OCI-LY7 (cell line): Measurements from ENCODE around the gene CAPN9. TPM values are rescaled to one million over a fixed set of nuclear protein-coding genes. Genes with fewer than 3 reads are reported as not detected.

Source experiments
- BruUV-seq: library from RNA; stranded (reverse); fragments of 400-500 nt; replicated peaks from 2 replicates; lab custom pipeline; 2021; lab: Mats Ljungman, UMichigan
- CTCF ChIA-PET: fragments of 300-600 bp; sonication (Branson Sonifier 250); formaldehyde crosslinking; loops from one replicate; lab custom pipeline; 2022; ENCODE audit warnings: antibody characterized with exemption; ENCODE audit not compliant: unreplicated experiment; lab: Charles Lee
- POLR2A ChIA-PET: fragments of 300-600 bp; sonication (Branson Sonifier 250); formaldehyde crosslinking; loops from one replicate; lab custom pipeline; 2022; ENCODE audit warnings: antibody characterized with exemption; lab: Charles Lee
- DNase-seq: peaks from one replicate; pipeline ENCODE4 v3.0.0-alpha.2; 2015; ENCODE audit warnings: low spot score
- H2AFZ ChIP-seq: fragments of 200-600 bp; sonication (generic), shearing (Covaris generic); 2 replicates; pipeline ENCODE4 v1.6.1; 2014; ENCODE audit warnings: mild to moderate bottlenecking, antibody characterized with exemption, low read length, moderate library complexity
- H3K27ac ChIP-seq: fragments of 200-600 bp; sonication (generic); 2 replicates; pipeline ENCODE4 v1.5.1; 2014; ENCODE audit warnings: mixed run types, low read depth, mild to moderate bottlenecking, moderate library complexity, low read length, inconsistent platforms; ENCODE audit not compliant: poor library complexity, severe bottlenecking
- H3K36me3 ChIP-seq: fragments of 200-600 bp; sonication (generic); 2 replicates; pipeline ENCODE4 v1.6.1; 2014; ENCODE audit warnings: mild to moderate bottlenecking, antibody characterized with exemption, low read length, moderate library complexity, mixed read lengths; ENCODE audit not compliant: insufficient read depth
- H3K4me1 ChIP-seq: fragments of 200-600 bp; sonication (generic); 2 replicates; pipeline ENCODE4 v1.5.1; 2014; ENCODE audit warnings: mild to moderate bottlenecking, low read length; ENCODE audit not compliant: insufficient read depth, poor library complexity, severe bottlenecking
- H3K4me2 ChIP-seq: fragments of 200-600 bp; sonication (generic); 2 replicates; pipeline ENCODE4 v1.6.1; 2014; ENCODE audit warnings: mild to moderate bottlenecking, low read length
- H3K4me3 ChIP-seq: fragments of 200-600 bp; sonication (generic); 2 replicates; pipeline ENCODE4 v1.5.1; 2014; ENCODE audit warnings: mild to moderate bottlenecking, low read depth, low read length; ENCODE audit not compliant: poor library complexity, severe bottlenecking
- H3K79me2 ChIP-seq: fragments of 200-600 bp; sonication (generic); 2 replicates; pipeline ENCODE4 v1.6.1; 2016; ENCODE audit warnings: low read depth, mild to moderate bottlenecking, low read length, moderate library complexity, mixed read lengths; ENCODE audit not compliant: insufficient read depth
- H3K9me2 ChIP-seq: fragments of 200-600 bp; sonication (generic); 2 replicates; pipeline ENCODE4 v1.6.1; 2016; ENCODE audit warnings: mild to moderate bottlenecking, low read length, mixed read lengths; ENCODE audit not compliant: insufficient read depth
- H3K9me3 ChIP-seq: fragments of 200-600 bp; sonication (generic); 2 replicates; pipeline ENCODE4 v1.6.1; 2014; ENCODE audit warnings: mild to moderate bottlenecking, mixed run types, low read length, mixed read lengths
- H4K20me1 ChIP-seq: fragments of 200-600 bp; sonication (generic); 2 replicates; pipeline ENCODE4 v1.6.1; 2014; ENCODE audit warnings: mild to moderate bottlenecking, antibody characterized with exemption, low read length, moderate library complexity, mixed read lengths; ENCODE audit not compliant: insufficient read depth
- EZH2phosphoT487 ChIP-seq: fragments of 200-600 bp; sonication (generic); IDR thresholded peaks from 2 replicates; pipeline ENCODE4 v1.6.1; 2018; ENCODE audit warnings: low read depth, borderline replicate concordance, mild to moderate bottlenecking, mixed run types, antibody characterized with exemption, low read length, moderate library complexity, mixed read lengths
- intact Hi-C: fragments of 100-400 bp; cut with micrococcal nuclease; formaldehyde crosslinking; loops from one replicate; pipeline ENCODE4 v1.10.0; 2022; ENCODE audit not compliant: unreplicated experiment
- total RNA-seq, 2 experiments: library from RNA; depleted of rRNA in 1 of 2; stranded (reverse); fragments of >200 nt in 1 of 2; shearing (Covaris generic) in 1 of 2; gene quantifications; 2 replicates each; pipeline ENCODE4 v1.2.3, GENCODE V29; 2014 to 2022
- TF ChIP-seq, protein P1 (sequence below): fragments of 200-600 bp; sonication (generic); conservative IDR thresholded peaks from 2 replicates; pipeline ENCODE4 v1.5.1; 2014; ENCODE audit warnings: mild to moderate bottlenecking, antibody characterized with exemption, low read length, moderate library complexity, mixed read lengths

Gene CAPN9
- total RNA-seq, 2 experiments from 2014 or later = not detected

GRCh38 chr1:230807029-230807428, 59.8 kb downstream of the CAPN9 start:
- H4K20me1 ChIP-seq = no peaks in the 10 kb centered on the region
- no peak overlapping the region for H3K4me2 ChIP-seq
- H3K79me2 ChIP-seq = no peaks in the 10 kb centered on the region
- no peak for DNase-seq
- H3K9me2 ChIP-seq = no peaks in the 10 kb centered on the region
- no peak overlapping the region for H2AFZ ChIP-seq
- ChIA-PET CTCF (no interaction called here), POLR2A (no interaction called here)
- no peak overlapping the region for H3K27ac ChIP-seq
- no peak overlapping the region for H3K4me3 ChIP-seq
- H3K36me3 ChIP-seq = no peaks in the 10 kb centered on the region
- no peaks in the 10 kb centered on the region for H3K9me3 ChIP-seq
- no peaks in the 10 kb centered on the region for H3K4me1 ChIP-seq
- TF ChIP-seq, protein P1, sequence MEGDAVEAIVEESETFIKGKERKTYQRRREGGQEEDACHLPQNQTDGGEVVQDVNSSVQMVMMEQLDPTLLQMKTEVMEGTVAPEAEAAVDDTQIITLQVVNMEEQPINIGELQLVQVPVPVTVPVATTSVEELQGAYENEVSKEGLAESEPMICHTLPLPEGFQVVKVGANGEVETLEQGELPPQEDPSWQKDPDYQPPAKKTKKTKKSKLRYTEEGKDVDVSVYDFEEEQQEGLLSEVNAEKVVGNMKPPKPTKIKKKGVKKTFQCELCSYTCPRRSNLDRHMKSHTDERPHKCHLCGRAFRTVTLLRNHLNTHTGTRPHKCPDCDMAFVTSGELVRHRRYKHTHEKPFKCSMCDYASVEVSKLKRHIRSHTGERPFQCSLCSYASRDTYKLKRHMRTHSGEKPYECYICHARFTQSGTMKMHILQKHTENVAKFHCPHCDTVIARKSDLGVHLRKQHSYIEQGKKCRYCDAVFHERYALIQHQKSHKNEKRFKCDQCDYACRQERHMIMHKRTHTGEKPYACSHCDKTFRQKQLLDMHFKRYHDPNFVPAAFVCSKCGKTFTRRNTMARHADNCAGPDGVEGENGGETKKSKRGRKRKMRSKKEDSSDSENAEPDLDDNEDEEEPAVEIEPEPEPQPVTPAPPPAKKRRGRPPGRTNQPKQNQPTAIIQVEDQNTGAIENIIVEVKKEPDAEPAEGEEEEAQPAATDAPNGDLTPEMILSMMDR = no peak
- no peak for TF ChIP-seq EZH2phosphoT487
- no TSS peak for BruUV-seq
- intact Hi-C loops = no loop called here

DNA sequence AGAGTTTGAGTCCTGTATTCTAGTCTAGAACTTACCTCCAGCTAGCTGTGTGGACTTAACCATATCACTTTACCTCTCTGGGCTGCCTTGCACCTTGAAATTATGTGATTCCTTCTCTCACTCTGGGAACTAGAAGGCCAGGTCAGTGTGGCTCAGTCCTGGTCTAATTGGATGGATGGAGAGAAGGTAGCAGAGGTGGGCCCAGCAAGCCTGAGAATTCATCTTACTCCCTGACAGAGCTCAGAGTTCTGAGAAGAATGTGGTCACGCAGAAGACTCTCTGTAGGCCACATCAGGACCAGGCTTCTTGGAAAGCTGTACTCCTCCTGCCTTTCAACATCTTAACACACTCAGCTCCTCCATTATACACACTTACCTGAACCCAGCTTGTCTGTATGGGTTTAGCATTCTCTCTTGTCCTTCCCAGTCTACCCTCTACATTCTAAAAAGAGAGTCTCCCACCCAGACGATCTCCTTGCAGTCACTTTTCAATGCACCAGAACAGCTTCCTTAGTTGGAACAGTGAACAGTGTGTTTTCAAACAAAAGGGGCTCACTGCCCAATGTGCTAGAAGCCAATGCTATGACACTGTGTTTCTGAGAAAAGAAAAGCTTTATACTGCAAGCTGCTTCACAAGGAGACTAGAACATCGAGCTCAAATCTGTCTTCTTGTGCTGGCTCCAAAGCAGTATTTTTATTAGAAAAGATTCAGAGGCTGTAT, 60.5 kb downstream of the CAPN9 start:
- Histone ChIP-seq H3K27ac (no peak overlapping the region), H3K79me2 (no peaks in the 10 kb centered on the region), H2AFZ (0 out of 2 replicates have a peak overlapping the region, but pooled peaks have one; percentile 4), H3K9me2 (no peaks in the 10 kb centered on the region), H3K4me2 (no peak overlapping the region), H3K9me3 (0 out of 2 replicates have a peak, but pooled peaks cover 2% of the 10 kb centered on the region), H3K36me3 (no peaks in the 10 kb centered on the region), H3K4me1 (no peaks in the 10 kb centered on the region), H4K20me1 (no peaks in the 10 kb centered on the region), H3K4me3 (no peak overlapping the region)
- DNase-seq = no peak
- no TSS peak for BruUV-seq
- ChIA-PET CTCF (no interaction called here), POLR2A (no interaction called here)
- no peak for TF ChIP-seq EZH2phosphoT487
- TF ChIP-seq, protein P1 = no peak
- intact Hi-C loops = no loop called here

- no peaks in the 10 kb centered on the region for H3K9me2 ChIP-seq
- H3K4me2 ChIP-seq = no peak overlapping the region
- H3K36me3 ChIP-seq = no peaks in the 10 kb centered on the region
- ChIA-PET CTCF (no interaction called here), POLR2A (no interaction called here)
- H3K4me3 ChIP-seq = no peak overlapping the region
- H2AFZ ChIP-seq = 0 out of 2 replicates have a peak overlapping the region, but pooled peaks have one; percentile 4
- 0 out of 2 replicates have a peak, but pooled peaks cover 5% of the 10 kb centered on the region for H3K9me3 ChIP-seq
- H4K20me1 ChIP-seq = no peaks in the 10 kb centered on the region
- BruUV-seq = no TSS peak
- H3K79me2 ChIP-seq = no peaks in the 10 kb centered on the region
- no peak for DNase-seq
- H3K27ac ChIP-seq = no peak overlapping the region
- intact Hi-C loops = no loop called here
- no peaks in the 10 kb centered on the region for H3K4me1 ChIP-seq
- TF ChIP-seq, protein P1 = no peak
- TF ChIP-seq EZH2phosphoT487 = no peak
Observed at GRCh38 chr1:230808281-230808872, 61.2 kb downstream of the CAPN9 start.
